GM21381 (cell line): Measurements from ENCODE around the gene FADS6.

Source experiments
- ATAC-seq: cut with Tn5 transposase; IDR thresholded peaks from one replicate; pipeline ENCODE4 v1.9.1; 2021; ENCODE audit warnings: mild to moderate bottlenecking, moderate library complexity; ENCODE audit not compliant: unreplicated experiment

Gene FADS6

GRCh38 chr17:74892974-74893911 is at the start of gene FADS6:
TSS of gene FADS6 (minus strand) at chr17:74893633. CDS start at chr17:74893595, 38 bp downstream.
- no peak for ATAC-seq

- no peak for ATAC-seq
These were observed 47.8 kb upstream of the FADS6 start for GRCh38 chr17:74941128-74941725.

- no peak for ATAC-seq
These were observed 46.1 kb upstream of the FADS6 start for GRCh38 chr17:74939534-74939933.

- no peak for ATAC-seq
These were observed 44.9 kb upstream of the FADS6 start for GRCh38 chr17:74938194-74938950.

- no peak for ATAC-seq
These were observed 43.9 kb upstream of the FADS6 start for GRCh38 chr17:74937064-74938051.

- ATAC-seq = no peak
These were observed 43.0 kb upstream of the FADS6 start for GRCh38 chr17:74936470-74936799.

- no peak for ATAC-seq
These were observed 42.4 kb upstream of the FADS6 start, which contains the start of gene OTOP3 for GRCh38 chr17:74935585-74936469. TSS of gene OTOP3 (plus strand) at chr17:74935898. CDS start at chr17:74935922, 24 bp downstream.

- no peak for ATAC-seq
These were observed 41.6 kb upstream of the FADS6 start for GRCh38 chr17:74935048-74935447.

- ATAC-seq = no peak
These were observed 37.2 kb upstream of the FADS6 start for GRCh38 chr17:74930535-74931036.

GRCh38 chr17:74928786-74929185 is 35.4 kb upstream of the FADS6 start:
- ATAC-seq = no peak

- ATAC-seq = no peak
These were observed 31.8 kb upstream of the FADS6 start for GRCh38 chr17:74925242-74925641.

- ATAC-seq = no peak
These were observed 31.0 kb upstream of the FADS6 start, which contains the start of gene OTOP2 for GRCh38 chr17:74924250-74924948. TSS of gene OTOP2 (plus strand) at chr17:74924273. CDS start at chr17:74924633, 360 bp downstream.

GRCh38 chr17:74923538-74924249 is 30.3 kb upstream of the FADS6 start:
- ATAC-seq = no peak

- no peak for ATAC-seq
These were observed 29.5 kb upstream of the FADS6 start, which contains the start of gene USH1G for GRCh38 chr17:74922694-74923537. TSS of gene USH1G (minus strand) at chr17:74923255. CDS start at chr17:74923073, 182 bp downstream.

GRCh38 chr17:74922172-74922571 is 28.7 kb upstream of the FADS6 start:
- ATAC-seq = no peak

- ATAC-seq = no peak
These were observed 28.3 kb upstream of the FADS6 start for GRCh38 chr17:74921769-74922168.
